NCI-H226 (cell line): Measurements from ENCODE around the gene SLC22A8.
"Not testable (repeated sequence)": the region's sequence is repeated elsewhere in the genome, so short reads cannot be mapped to it uniquely, and the experiment has no call there.

Experiments
- DNase-seq: peaks from one replicate; pipeline ENCODE4 v3.0.0-alpha.2; 2015

Gene SLC22A8

GRCh38 chr11:63015521-63016215 lies at the start of gene SLC22A8:
Gene SLC22A8, minus strand, starts transcription at chr11:63015841. Its CDS starts 883 bp downstream, at chr11:63014958.
- no peak for DNase-seq

GRCh38 chr11:63046203-63046602 lies 30.6 kb upstream of the SLC22A8 start:
- DNase-seq, result not testable (repeated sequence)

- DNase-seq, result no peak
Measured at GRCh38 chr11:63042596-63042995, 27.0 kb upstream of the SLC22A8 start.

GRCh38 chr11:63032457-63032856 lies 16.8 kb upstream of the SLC22A8 start:
- no peak for DNase-seq

GRCh38 chr11:63023841-63024648 lies 8.4 kb upstream of the SLC22A8 start:
- DNase-seq, result peak; percentile 43

GRCh38 chr11:63023222-63023814 lies 7.7 kb upstream of the SLC22A8 start:
- DNase-seq, result no peak

- DNase-seq, result no peak
Measured at GRCh38 chr11:63022441-63022840, 6.8 kb upstream of the SLC22A8 start.

- DNase-seq, result no peak
Measured at GRCh38 chr11:63020671-63021291, 5.1 kb upstream of the SLC22A8 start.

GRCh38 chr11:63019506-63019905 lies 3.9 kb upstream of the SLC22A8 start:
- no peak for DNase-seq

GRCh38 chr11:63017306-63017974 lies 1.8 kb upstream of the SLC22A8 start:
- no peak for DNase-seq

GRCh38 chr11:63014408-63015055 lies 1.1 kb downstream of the SLC22A8 start:
- DNase-seq, result no peak

- no peak for DNase-seq
Measured at GRCh38 chr11:63012839-63013238, 2.8 kb downstream of the SLC22A8 start.

- DNase-seq, result peak; percentile 26
Measured at GRCh38 chr11:63012430-63012829, 3.2 kb downstream of the SLC22A8 start.

GRCh38 chr11:63010934-63011439 lies 4.7 kb downstream of the SLC22A8 start:
- no peak for DNase-seq

GRCh38 chr11:63007920-63008319 lies 7.7 kb downstream of the SLC22A8 start:
- DNase-seq, result no peak

GRCh38 chr11:63001456-63001855 lies 14.2 kb downstream of the SLC22A8 start:
- DNase-seq, result no peak

GRCh38 chr11:62999649-63000048 lies 16.0 kb downstream of the SLC22A8 start:
- DNase-seq, result no peak

GRCh38 chr11:62999156-62999555 lies 16.5 kb downstream of the SLC22A8 start:
- DNase-seq, result no peak

GRCh38 chr11:62996271-62996670 lies 19.4 kb downstream of the SLC22A8 start:
- DNase-seq, result no peak

- no peak for DNase-seq
Measured at GRCh38 chr11:62994775-62995174, 20.9 kb downstream of the SLC22A8 start.

GRCh38 chr11:62988276-62988675 lies 27.4 kb downstream of the SLC22A8 start:
- no peak for DNase-seq
